Hematopoietic multipotent progenitor cell treated with erythropoietin and hydrocortisone succinate and interleukin-3 and kit ligand, for 6 days (in vitro differentiated cells): Measurements from ENCODE around the gene PALB2.
A peak's percentile ranks its signal among the peaks of the same experiment; 100 is the strongest.
"Not testable (repeated sequence)": the region's sequence is repeated elsewhere in the genome, so short reads cannot be mapped to it uniquely, and the experiment has no call there.

Experiments
- DNase-seq: peaks from one replicate; pipeline ENCODE4 v3.0.0-alpha.2; 2015

Gene PALB2

GRCh38 chr16:23642246-23642774 lies 1.2 kb upstream of the PALB2 start:
- DNase-seq: no peak

- DNase-seq: peak; percentile 54
These were observed 537 bp downstream of the PALB2 start for GRCh38 chr16:23640615-23640930.

- peak; percentile 5 for DNase-seq
These were observed 5.2 kb downstream of the PALB2 start for GRCh38 chr16:23635958-23636357.

- DNase-seq: no peak
These were observed 6.6 kb downstream of the PALB2 start for GRCh38 chr16:23634461-23635036.

GRCh38 chr16:23631874-23632273 lies 9.2 kb downstream of the PALB2 start:
- DNase-seq: not testable (repeated sequence)

GRCh38 chr16:23629516-23629915 lies 11.6 kb downstream of the PALB2 start:
- no peak for DNase-seq

- no peak for DNase-seq
These were observed 17.0 kb downstream of the PALB2 start for GRCh38 chr16:23624092-23624491.

GRCh38 chr16:23615805-23616204 lies 25.3 kb downstream of the PALB2 start:
- DNase-seq: no peak

- no peak for DNase-seq
These were observed 29.2 kb downstream of the PALB2 start for GRCh38 chr16:23611936-23612335.

GRCh38 chr16:23610905-23611304 lies 30.2 kb downstream of the PALB2 start:
- DNase-seq: not testable (repeated sequence)

GRCh38 chr16:23609929-23610328 lies 31.2 kb downstream of the PALB2 start:
- no peak for DNase-seq

- DNase-seq: no peak
These were observed 32.9 kb downstream of the PALB2 start for GRCh38 chr16:23608194-23608593.

- no peak for DNase-seq
These were observed 33.4 kb downstream of the PALB2 start for GRCh38 chr16:23607726-23608125.

- peak; percentile 83 for DNase-seq
These were observed 43.9 kb downstream of the PALB2 start for GRCh38 chr16:23597003-23597756.

- DNase-seq: peak; percentile 94
These were observed 45.0 kb downstream of the PALB2 start, which contains the start of gene NDUFAB1 for GRCh38 chr16:23595951-23596720. NDUFAB1 (minus strand) TSS chr16:23596316; CDS start chr16:23596290, 26 bp downstream.

GRCh38 chr16:23595246-23595950 lies 45.7 kb downstream of the PALB2 start:
- peak; percentile 27 for DNase-seq

- DNase-seq: no peak
These were observed 46.9 kb downstream of the PALB2 start for GRCh38 chr16:23594186-23594585.

GRCh38 chr16:23590181-23590580 lies 50.9 kb downstream of the PALB2 start:
- no peak for DNase-seq

GRCh38 chr16:23587726-23588125 lies 53.4 kb downstream of the PALB2 start:
- no peak for DNase-seq

- no peak for DNase-seq
These were observed 56.7 kb downstream of the PALB2 start for GRCh38 chr16:23584186-23585076.

- not testable (repeated sequence) for DNase-seq
These were observed 57.8 kb downstream of the PALB2 start for GRCh38 chr16:23583271-23583670.

- DNase-seq: no peak
These were observed 59.3 kb downstream of the PALB2 start for GRCh38 chr16:23581764-23582163.
